Fibroblast of pulmonary artery (primary cell): Measurements from ENCODE around the gene DTYMK.

Experiments used
- DNase-seq: peaks from one replicate; pipeline ENCODE4 v3.0.0-alpha.2; 2010; ENCODE audit warnings: low read depth
- H3K4me3 ChIP-seq: replicated peaks from 2 replicates; pipeline ENCODE4 v1.5.1; 2011; ENCODE audit warnings: low read depth, mild to moderate bottlenecking, control low read depth, low read length, moderate library complexity
- TF ChIP-seq, protein P1 (sequence below): IDR thresholded peaks from 2 replicates; pipeline ENCODE4 v1.5.1; 2011; ENCODE audit warnings: mild to moderate bottlenecking, control low read depth, low read length, inconsistent platforms; ENCODE audit errors: missing control alignments

DTYMK gene

DNA sequence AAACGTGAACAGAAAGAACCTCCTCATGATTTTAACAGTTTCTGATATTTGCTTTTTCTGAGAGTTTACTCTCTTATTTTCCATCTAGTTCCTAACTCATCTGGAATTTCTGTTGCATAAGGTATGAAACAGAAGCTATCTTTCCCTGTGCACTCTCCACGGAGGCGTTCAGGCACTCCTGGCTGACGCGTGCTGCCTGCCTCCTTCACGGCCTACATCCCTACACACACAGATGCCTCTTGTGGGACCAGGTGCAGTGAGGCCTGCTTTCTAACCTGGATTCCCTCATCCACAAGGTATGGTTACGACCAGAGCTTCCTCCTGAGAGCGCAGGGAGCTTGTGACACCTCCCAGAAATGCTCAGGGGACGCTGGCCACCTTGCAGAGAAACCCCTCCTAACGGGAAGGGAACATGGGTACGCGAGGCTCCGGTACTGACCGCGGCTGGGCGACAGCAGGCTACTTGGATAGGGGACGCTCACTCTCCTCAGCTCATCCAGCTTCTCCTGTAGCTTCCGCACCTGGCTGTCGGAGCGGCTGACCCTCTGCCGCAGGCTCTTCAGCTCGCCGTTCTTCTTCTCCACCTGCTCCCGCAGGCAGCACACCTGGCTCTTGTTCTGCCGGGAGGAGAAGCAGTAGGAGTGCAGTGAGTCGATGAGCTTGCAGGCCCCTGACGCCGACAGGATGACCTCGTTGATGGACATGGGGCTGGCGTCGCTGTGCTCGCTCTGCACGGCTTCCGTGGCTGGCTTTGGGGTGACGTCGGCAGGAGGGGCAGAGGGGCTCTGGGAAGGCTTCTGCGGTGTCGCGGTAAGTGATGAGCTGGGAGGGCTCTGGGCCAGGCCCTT lies 53.9 kb downstream of the DTYMK start:
- DNase-seq = no peak
- H3K4me3 ChIP-seq = no peak overlapping the region
- TF ChIP-seq, protein P1, sequence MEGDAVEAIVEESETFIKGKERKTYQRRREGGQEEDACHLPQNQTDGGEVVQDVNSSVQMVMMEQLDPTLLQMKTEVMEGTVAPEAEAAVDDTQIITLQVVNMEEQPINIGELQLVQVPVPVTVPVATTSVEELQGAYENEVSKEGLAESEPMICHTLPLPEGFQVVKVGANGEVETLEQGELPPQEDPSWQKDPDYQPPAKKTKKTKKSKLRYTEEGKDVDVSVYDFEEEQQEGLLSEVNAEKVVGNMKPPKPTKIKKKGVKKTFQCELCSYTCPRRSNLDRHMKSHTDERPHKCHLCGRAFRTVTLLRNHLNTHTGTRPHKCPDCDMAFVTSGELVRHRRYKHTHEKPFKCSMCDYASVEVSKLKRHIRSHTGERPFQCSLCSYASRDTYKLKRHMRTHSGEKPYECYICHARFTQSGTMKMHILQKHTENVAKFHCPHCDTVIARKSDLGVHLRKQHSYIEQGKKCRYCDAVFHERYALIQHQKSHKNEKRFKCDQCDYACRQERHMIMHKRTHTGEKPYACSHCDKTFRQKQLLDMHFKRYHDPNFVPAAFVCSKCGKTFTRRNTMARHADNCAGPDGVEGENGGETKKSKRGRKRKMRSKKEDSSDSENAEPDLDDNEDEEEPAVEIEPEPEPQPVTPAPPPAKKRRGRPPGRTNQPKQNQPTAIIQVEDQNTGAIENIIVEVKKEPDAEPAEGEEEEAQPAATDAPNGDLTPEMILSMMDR = no peak

DNA sequence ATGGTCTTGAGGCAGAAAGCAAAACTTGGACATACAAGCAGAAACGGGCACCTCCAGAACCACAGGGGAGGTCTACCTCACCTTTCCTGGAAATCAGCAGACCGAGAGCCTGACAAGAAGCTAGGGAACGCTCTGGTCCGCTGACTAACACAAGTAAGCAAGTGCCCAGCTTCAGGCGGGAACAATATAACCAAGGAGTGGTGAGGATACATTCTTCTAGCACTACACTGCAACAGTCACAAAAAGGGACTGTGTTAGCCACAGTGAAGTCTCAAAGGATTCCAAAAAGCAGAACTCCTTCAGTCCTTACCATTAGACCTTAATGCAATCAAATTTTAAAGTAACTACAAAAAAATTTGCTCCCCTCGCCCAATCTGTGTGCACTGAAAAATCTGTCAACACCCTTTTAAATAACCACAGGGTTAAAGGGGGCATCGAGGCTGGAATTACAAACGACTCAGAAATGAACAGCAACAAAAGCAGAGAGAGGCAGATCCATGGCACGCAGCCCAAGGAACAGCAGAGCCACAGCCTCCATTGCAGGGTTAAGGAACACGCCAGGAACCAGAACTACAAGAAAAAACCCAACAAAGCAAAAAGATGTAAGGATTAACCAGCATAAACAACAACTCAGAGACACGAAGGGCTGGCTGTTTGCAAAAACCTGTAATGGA lies 56.7 kb downstream of the DTYMK start:
- TF ChIP-seq, protein P1 = no peak
- no peak for DNase-seq

DNA sequence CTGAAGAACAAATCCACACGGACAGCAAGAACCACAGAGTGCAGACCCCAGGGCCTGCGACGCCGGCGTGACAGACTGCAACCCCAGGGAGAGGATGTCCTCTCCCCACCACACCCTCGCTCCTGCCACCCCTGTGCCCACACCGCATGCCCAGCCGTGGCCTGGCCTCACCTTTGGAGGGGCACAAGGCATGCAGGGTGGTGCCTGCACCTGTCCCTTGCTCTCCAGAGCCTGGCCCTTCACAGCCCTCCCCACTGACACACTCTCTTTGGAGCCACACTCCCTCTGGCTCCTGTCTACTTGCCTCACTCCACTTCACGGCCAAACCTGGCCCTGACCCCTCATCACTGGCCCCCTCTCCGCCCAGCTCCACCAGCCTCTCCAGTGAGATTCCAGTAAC lies 58.9 kb downstream of the DTYMK start:
- no peak overlapping the region for H3K4me3 ChIP-seq
- TF ChIP-seq, protein P1 = no peak
- DNase-seq = no peak

More for the DNA sequence above, 56.7 kb downstream of the DTYMK start:
- H3K4me3 ChIP-seq = no peak overlapping the region
